Measurements from ENCODE around the gene ZFR.

GRCh38 chr5:32329395-32329834, 115.1 kb downstream of the ZFR start:
- no peak for TF ChIP-seq POLR2AphosphoS5 (IDR thresholded peaks at IDR 0.05; ENCODE audit: low read depth, low read length)
- TF ChIP-seq POLR2A (IDR thresholded peaks at IDR 0.05; ENCODE audit: low read depth, low read length), result no peak

Data from GM12891 (cell line).